GM23338 (cell line): ENCODE results near the gene DNAJC27. TPM values are rescaled to one million over a fixed set of nuclear protein-coding genes. Genes with fewer than 3 reads are reported as not detected.

Experiments
- EZH2phosphoT487 ChIP-seq: fragments of 200-600 bp; sonication (generic); IDR thresholded peaks from one replicate; pipeline ENCODE4 v1.8.1; 2018; ENCODE audit warnings: antibody characterized with exemption; ENCODE audit not compliant: unreplicated experiment
- ZNF114 ChIP-seq: fragments of 250-450 bp; sonication (Bioruptor Pico); IDR thresholded peaks from 2 replicates; pipeline ENCODE4 v1.5.0; 2020; ENCODE audit warnings: mild to moderate bottlenecking, moderate library complexity
- ZNF331 ChIP-seq: fragments of 250-450 bp; sonication (Bioruptor Pico); IDR thresholded peaks from 2 replicates; pipeline ENCODE4 v1.5.0; 2020; ENCODE audit warnings: low read depth, mild to moderate bottlenecking, moderate library complexity
- polyA plus RNA-seq: library from polyadenylated mRNA; unstranded; fragments of >200 nt; fragmentation: Nextera tagmentation; extraction: Ambion mirVana; gene quantifications from 2 replicates; pipeline ENCODE4 v1.2.1, GENCODE V29; 2016
- total RNA-seq: library from RNA; depleted of rRNA; stranded (reverse); fragments of >200 nt; shearing (Covaris generic); gene quantifications from 2 replicates; pipeline ENCODE4 v1.2.3, GENCODE V29; 2014
- TF ChIP-seq, protein P1 (sequence below): fragments of 250-450 bp; sonication (Bioruptor Pico); IDR thresholded peaks from 2 replicates; pipeline ENCODE4 v1.5.0; 2020; ENCODE audit warnings: mild to moderate bottlenecking, moderate library complexity
- TF ChIP-seq, protein P2 (sequence below): IDR thresholded peaks from one replicate; pipeline ENCODE4 v1.6.1; 2018; ENCODE audit warnings: antibody characterized with exemption; ENCODE audit not compliant: unreplicated experiment
- TF ChIP-seq, protein P3 (sequence below): IDR thresholded peaks from 2 replicates; pipeline ENCODE4 v1.6.1; 2016; ENCODE audit warnings: antibody characterized with exemption

Gene DNAJC27
- total and polyA plus RNA-seq, 2 experiments from 2014 or later = 2.4 to 2.6 TPM

DNA sequence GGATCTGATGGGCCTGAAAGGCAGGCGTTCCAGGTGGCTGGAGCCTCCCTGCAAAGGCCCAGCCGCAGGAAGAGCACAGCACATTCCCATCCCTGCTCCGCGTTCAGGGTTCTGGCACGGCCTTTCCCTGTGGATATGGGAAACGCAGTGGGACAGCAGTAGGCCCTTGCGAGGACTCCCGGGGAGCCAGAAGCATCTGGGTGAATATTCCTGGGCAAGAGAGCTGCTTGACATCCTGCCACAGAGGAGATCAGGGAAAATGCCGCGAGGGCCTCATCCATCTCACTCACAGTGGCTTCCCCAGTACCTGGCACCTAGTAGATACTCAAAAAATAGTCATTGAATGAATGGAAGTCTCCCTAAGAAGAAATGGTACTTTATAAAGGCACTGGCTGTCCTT is 48.6 kb downstream of the DNAJC27 start (continued):
- TF ChIP-seq, protein P1, sequence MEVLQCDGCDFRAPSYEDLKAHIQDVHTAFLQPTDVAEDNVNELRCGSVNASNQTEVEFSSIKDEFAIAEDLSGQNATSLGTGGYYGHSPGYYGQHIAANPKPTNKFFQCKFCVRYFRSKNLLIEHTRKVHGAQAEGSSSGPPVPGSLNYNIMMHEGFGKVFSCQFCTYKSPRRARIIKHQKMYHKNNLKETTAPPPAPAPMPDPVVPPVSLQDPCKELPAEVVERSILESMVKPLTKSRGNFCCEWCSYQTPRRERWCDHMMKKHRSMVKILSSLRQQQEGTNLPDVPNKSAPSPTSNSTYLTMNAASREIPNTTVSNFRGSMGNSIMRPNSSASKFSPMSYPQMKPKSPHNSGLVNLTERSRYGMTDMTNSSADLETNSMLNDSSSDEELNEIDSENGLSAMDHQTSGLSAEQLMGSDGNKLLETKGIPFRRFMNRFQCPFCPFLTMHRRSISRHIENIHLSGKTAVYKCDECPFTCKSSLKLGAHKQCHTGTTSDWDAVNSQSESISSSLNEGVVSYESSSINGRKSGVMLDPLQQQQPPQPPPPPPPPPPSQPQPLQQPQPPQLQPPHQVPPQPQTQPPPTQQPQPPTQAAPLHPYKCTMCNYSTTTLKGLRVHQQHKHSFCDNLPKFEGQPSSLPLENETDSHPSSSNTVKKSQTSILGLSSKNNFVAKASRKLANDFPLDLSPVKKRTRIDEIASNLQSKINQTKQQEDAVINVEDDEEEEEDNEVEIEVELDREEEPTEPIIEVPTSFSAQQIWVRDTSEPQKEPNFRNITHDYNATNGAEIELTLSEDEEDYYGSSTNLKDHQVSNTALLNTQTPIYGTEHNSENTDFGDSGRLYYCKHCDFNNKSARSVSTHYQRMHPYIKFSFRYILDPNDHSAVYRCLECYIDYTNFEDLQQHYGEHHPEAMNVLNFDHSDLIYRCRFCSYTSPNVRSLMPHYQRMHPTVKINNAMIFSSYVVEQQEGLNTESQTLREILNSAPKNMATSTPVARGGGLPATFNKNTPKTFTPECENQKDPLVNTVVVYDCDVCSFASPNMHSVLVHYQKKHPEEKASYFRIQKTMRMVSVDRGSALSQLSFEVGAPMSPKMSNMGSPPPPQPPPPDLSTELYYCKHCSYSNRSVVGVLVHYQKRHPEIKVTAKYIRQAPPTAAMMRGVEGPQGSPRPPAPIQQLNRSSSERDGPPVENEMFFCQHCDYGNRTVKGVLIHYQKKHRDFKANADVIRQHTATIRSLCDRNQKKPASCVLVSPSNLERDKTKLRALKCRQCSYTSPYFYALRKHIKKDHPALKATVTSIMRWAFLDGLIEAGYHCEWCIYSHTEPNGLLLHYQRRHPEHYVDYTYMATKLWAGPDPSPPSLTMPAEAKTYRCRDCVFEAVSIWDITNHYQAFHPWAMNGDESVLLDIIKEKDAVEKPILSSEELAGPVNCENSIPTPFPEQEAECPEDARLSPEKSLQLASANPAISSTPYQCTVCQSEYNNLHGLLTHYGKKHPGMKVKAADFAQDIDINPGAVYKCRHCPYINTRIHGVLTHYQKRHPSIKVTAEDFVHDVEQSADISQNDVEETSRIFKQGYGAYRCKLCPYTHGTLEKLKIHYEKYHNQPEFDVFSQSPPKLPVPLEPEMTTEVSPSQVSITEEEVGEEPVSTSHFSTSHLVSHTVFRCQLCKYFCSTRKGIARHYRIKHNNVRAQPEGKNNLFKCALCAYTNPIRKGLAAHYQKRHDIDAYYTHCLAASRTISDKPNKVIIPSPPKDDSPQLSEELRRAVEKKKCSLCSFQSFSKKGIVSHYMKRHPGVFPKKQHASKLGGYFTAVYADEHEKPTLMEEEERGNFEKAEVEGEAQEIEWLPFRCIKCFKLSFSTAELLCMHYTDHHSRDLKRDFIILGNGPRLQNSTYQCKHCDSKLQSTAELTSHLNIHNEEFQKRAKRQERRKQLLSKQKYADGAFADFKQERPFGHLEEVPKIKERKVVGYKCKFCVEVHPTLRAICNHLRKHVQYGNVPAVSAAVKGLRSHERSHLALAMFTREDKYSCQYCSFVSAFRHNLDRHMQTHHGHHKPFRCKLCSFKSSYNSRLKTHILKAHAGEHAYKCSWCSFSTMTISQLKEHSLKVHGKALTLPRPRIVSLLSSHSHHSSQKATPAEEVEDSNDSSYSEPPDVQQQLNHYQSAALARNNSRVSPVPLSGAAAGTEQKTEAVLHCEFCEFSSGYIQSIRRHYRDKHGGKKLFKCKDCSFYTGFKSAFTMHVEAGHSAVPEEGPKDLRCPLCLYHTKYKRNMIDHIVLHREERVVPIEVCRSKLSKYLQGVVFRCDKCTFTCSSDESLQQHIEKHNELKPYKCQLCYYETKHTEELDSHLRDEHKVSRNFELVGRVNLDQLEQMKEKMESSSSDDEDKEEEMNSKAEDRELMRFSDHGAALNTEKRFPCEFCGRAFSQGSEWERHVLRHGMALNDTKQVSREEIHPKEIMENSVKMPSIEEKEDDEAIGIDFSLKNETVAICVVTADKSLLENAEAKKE (CRISPR knock-in tag) = no peak
- TF ChIP-seq, protein P2, sequence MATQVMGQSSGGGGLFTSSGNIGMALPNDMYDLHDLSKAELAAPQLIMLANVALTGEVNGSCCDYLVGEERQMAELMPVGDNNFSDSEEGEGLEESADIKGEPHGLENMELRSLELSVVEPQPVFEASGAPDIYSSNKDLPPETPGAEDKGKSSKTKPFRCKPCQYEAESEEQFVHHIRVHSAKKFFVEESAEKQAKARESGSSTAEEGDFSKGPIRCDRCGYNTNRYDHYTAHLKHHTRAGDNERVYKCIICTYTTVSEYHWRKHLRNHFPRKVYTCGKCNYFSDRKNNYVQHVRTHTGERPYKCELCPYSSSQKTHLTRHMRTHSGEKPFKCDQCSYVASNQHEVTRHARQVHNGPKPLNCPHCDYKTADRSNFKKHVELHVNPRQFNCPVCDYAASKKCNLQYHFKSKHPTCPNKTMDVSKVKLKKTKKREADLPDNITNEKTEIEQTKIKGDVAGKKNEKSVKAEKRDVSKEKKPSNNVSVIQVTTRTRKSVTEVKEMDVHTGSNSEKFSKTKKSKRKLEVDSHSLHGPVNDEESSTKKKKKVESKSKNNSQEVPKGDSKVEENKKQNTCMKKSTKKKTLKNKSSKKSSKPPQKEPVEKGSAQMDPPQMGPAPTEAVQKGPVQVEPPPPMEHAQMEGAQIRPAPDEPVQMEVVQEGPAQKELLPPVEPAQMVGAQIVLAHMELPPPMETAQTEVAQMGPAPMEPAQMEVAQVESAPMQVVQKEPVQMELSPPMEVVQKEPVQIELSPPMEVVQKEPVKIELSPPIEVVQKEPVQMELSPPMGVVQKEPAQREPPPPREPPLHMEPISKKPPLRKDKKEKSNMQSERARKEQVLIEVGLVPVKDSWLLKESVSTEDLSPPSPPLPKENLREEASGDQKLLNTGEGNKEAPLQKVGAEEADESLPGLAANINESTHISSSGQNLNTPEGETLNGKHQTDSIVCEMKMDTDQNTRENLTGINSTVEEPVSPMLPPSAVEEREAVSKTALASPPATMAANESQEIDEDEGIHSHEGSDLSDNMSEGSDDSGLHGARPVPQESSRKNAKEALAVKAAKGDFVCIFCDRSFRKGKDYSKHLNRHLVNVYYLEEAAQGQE = no peak
- TF ChIP-seq EZH2phosphoT487 (no peak), ZNF331 (no peak), ZNF114 (CRISPR knock-in tag) (no peak)
- TF ChIP-seq, protein P3, sequence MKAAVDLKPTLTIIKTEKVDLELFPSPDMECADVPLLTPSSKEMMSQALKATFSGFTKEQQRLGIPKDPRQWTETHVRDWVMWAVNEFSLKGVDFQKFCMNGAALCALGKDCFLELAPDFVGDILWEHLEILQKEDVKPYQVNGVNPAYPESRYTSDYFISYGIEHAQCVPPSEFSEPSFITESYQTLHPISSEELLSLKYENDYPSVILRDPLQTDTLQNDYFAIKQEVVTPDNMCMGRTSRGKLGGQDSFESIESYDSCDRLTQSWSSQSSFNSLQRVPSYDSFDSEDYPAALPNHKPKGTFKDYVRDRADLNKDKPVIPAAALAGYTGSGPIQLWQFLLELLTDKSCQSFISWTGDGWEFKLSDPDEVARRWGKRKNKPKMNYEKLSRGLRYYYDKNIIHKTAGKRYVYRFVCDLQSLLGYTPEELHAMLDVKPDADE = no peak
